Esophagus squamous epithelium (tissue), 5 donors: ENCODE results near the gene CCL3. TPM values are rescaled to one million over a fixed set of nuclear protein-coding genes. Genes with fewer than 3 reads are reported as not detected.

ENCODE experiments used
- DNase-seq: peaks from one replicate; lab custom pipeline; 2025; lab: John Stamatoyannopoulos, UW
- H3K27ac ChIP-seq, 4 donors: fragments of 200-600 bp; sonication (generic); one replicate each; pipeline ENCODE4 v1.5.1; 2016 to 2019; ENCODE audit warnings: mild to moderate bottlenecking in 1 of 4
- H3K27me3 ChIP-seq, 4 donors: fragments of 200-600 bp; sonication (generic); 1 replicate in 3 of 4; 2 replicates in 1 of 4; pipeline versions ENCODE4 v1.5.1 to v1.6.0; 2017 to 2021; ENCODE audit warnings: antibody characterized with exemption in 1 of 4
- H3K36me3 ChIP-seq, 3 donors: fragments of 200-600 bp; sonication (generic); one replicate each; pipeline ENCODE4 v1.5.1; 2016 to 2019
- H3K4me1 ChIP-seq, 3 donors: fragments of 200-600 bp; sonication (generic); one replicate each; pipeline ENCODE4 v1.5.1; 2017 to 2019
- H3K4me3 ChIP-seq, 4 donors: fragments of 200-600 bp; sonication (generic); 1 replicate in 3 of 4; 2 replicates in 1 of 4; pipeline ENCODE4 v1.5.1; 2016 to 2019; ENCODE audit warnings: mild to moderate bottlenecking in 2 of 4, moderate library complexity in 1 of 4
- H3K9me3 ChIP-seq, 3 donors: fragments of 200-600 bp; sonication (generic); one replicate each; pipeline ENCODE4 v1.5.1; 2016 to 2019
- CTCF ChIP-seq, 6 experiments: fragments of 450-650 bp in 4 of 6; fragments of 200-600 bp in 2 of 6; sonication (generic) in 2 of 6; IDR thresholded peaks; one replicate each; pipeline ENCODE4 v1.5.1; 2016 to 2019; ENCODE audit warnings: antibody characterized with exemption in 6 of 6, mild to moderate bottlenecking in 4 of 6, moderate library complexity in 4 of 6
- POLR2A ChIP-seq, 4 donors: fragments of 450-650 bp; IDR thresholded peaks; one replicate each; pipeline ENCODE4 v1.6.1; 2017; ENCODE audit warnings: antibody characterized with exemption in 4 of 4, mild to moderate bottlenecking in 4 of 4, moderate library complexity in 3 of 4
- WGBS, 2 donors: methylation state at CpG; one replicate each; pipeline ENCODE4 v1.1.5; 2018; 5-methylcytosine and 5-hydroxymethylcytosine counted together
- intact Hi-C: fragments of 100-400 bp; cut with DNase I; formaldehyde crosslinking; loops from one replicate; pipeline ENCODE4 v1.15.0; 2022
- total RNA-seq, 4 donors: library from RNA; depleted of rRNA; stranded (reverse); fragments of >200 nt; gene quantifications; one replicate each; pipeline ENCODE4 v1.1.0, GENCODE V29; 2016
- donor health status: DM: yes; HTN: yes; CAD: no.

The CCL3 gene
- total RNA-seq, 4 donors from 2014 or later: 0.68 TPM; not detected in 3

GRCh38 chr17:36066365-36066985 is 23.5 kb downstream of the CCL3 start:
- no peak for DNase-seq
- Histone ChIP-seq H3K4me1 (no peaks in the 10 kb centered on the region), H3K4me3 (no peak overlapping the region), H3K9me3 (no peaks in the 10 kb centered on the region), H3K27ac (peak overlapping the region in 2 of 4 donors; percentile 10 to 14), H3K27me3 (no peaks in the 10 kb centered on the region), H3K36me3 (no peaks in the 10 kb centered on the region)
- intact Hi-C loops: no loop called here
- 72 to 85% methylated on average over 6 of the region's 6 CpGs for WGBS, 2 donors
- TF ChIP-seq POLR2A (IDR thresholded peaks at IDR 0.05) (peak in 1 of 4 donors; percentile 19), CTCF (IDR thresholded peaks at IDR 0.05) (no peak)

- Histone ChIP-seq H3K36me3 (no peaks in the 10 kb centered on the region), H3K27ac (no peak within 1 kb of the TSS), H3K4me1 (no peaks in the 10 kb centered on the region), H3K27me3 (no peaks in the 10 kb centered on the region), H3K4me3 (no peak within 1 kb of the TSS), H3K9me3 (no peaks in the 10 kb centered on the region)
- WGBS, 2 donors: 54 to 66% methylated on average over 5 of the region's 5 CpGs
- intact Hi-C loops: no loop called here
- DNase-seq: no peak
- TF ChIP-seq CTCF (IDR thresholded peaks at IDR 0.05) (no peak), POLR2A (IDR thresholded peaks at IDR 0.05) (no peak)
Observed at GRCh38 chr17:36063786-36064541, 26.0 kb downstream of the CCL3 start, which contains the start of gene CCL18. CCL18 (plus strand) TSS chr17:36064272; CDS start chr17:36064343, 71 bp downstream.

GRCh38 chr17:36060816-36061215 is 29.1 kb downstream of the CCL3 start:
- Histone ChIP-seq H3K4me1 (no peaks in the 10 kb centered on the region), H3K27me3 (no peaks in the 10 kb centered on the region), H3K27ac (no peak overlapping the region), H3K4me3 (no peak overlapping the region), H3K36me3 (no peaks in the 10 kb centered on the region), H3K9me3 (no peaks in the 10 kb centered on the region)
- 63 to 81% methylated on average over 2 of the region's 2 CpGs for WGBS, 2 donors
- TF ChIP-seq POLR2A (IDR thresholded peaks at IDR 0.05): no peak
- no peak for TF ChIP-seq CTCF (IDR thresholded peaks at IDR 0.05)
- DNase-seq: no peak
- intact Hi-C loops: no loop called here

GRCh38 chr17:36059406-36059805 is 30.5 kb downstream of the CCL3 start:
- H3K4me1 ChIP-seq: no peaks in the 10 kb centered on the region
- no peaks in the 10 kb centered on the region for H3K27me3 ChIP-seq
- WGBS, 2 donors: 74 to 75% methylated on average over 7 of the region's 7 CpGs
- intact Hi-C loops: no loop called here
- no peak for DNase-seq
- no peak overlapping the region for H3K4me3 ChIP-seq
- H3K27ac ChIP-seq: no peak overlapping the region
- TF ChIP-seq POLR2A (IDR thresholded peaks at IDR 0.05): no peak
- no peak for TF ChIP-seq CTCF (IDR thresholded peaks at IDR 0.05)
- no peaks in the 10 kb centered on the region for H3K9me3 ChIP-seq
- H3K36me3 ChIP-seq: no peaks in the 10 kb centered on the region

DNA sequence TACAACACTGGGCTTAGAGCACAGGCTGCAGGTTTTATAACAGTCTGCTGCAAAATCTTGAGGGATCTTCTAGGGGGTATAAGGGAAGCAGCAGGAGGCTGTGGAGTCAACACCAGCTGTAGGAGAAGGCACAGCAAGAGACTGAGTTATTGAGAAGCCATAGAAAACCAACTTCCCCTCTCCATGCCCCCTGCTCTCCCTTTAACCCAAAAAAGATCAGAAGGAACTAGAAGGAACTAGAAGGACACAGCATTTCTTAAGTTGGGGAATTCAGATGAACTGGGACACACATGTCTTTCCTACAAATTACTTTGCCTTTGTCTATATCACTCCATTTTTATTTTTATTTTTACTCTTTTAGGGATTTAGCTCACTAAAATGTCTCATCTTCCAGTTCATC is 32.0 kb downstream of the CCL3 start:
- H3K27ac ChIP-seq: no peak overlapping the region
- intact Hi-C loops: no loop called here
- no peak for DNase-seq
- H3K4me1 ChIP-seq: no peaks in the 10 kb centered on the region
- H3K27me3 ChIP-seq: no peaks in the 10 kb centered on the region
- no peak overlapping the region for H3K4me3 ChIP-seq
- H3K36me3 ChIP-seq: no peaks in the 10 kb centered on the region
- TF ChIP-seq CTCF (IDR thresholded peaks at IDR 0.05) (no peak), POLR2A (IDR thresholded peaks at IDR 0.05) (no peak)
- H3K9me3 ChIP-seq: no peaks in the 10 kb centered on the region
